Uterus (tissue), 4 donors: Measurements from ENCODE around the gene SLC9A7. TPM values are rescaled to one million over a fixed set of nuclear protein-coding genes. Genes with fewer than 3 reads are reported as not detected.
A peak's percentile ranks its signal among the peaks of the same experiment; 100 is the strongest.

Experiments used
- DNase-seq, 2 donors: peaks; one replicate each; pipeline ENCODE4 v3.0.0-alpha.2; 2019 to 2020
- H3K27ac ChIP-seq, 2 donors: fragments of 200-600 bp; sonication (generic); 1 replicate in 1 of 2; 2 replicates in 1 of 2; pipeline ENCODE4 v1.5.1; 2016 to 2018
- H3K27me3 ChIP-seq, 2 donors: fragments of 200-600 bp; sonication (generic); one replicate each; pipeline ENCODE4 v1.5.1; 2018 to 2019; ENCODE audit warnings: control low read depth in 1 of 2
- H3K36me3 ChIP-seq, 2 donors: fragments of 200-600 bp; sonication (generic); one replicate each; pipeline ENCODE4 v1.5.1; 2019; ENCODE audit warnings: control low read depth in 1 of 2
- H3K4me1 ChIP-seq, 2 donors: fragments of 200-600 bp; sonication (generic); one replicate each; pipeline ENCODE4 v1.5.1; 2018 to 2019; ENCODE audit warnings: control low read depth in 1 of 2
- H3K4me3 ChIP-seq, 2 donors: fragments of 200-600 bp; sonication (generic); 1 replicate in 1 of 2; 2 replicates in 1 of 2; pipeline ENCODE4 v1.5.1; 2018 to 2019; ENCODE audit warnings: mild to moderate bottlenecking in 1 of 2
- H3K9me3 ChIP-seq, 2 donors: fragments of 200-600 bp; sonication (generic); one replicate each; pipeline ENCODE4 v1.5.1; 2019; ENCODE audit warnings: control low read depth in 1 of 2
- CTCF ChIP-seq, 4 experiments: fragments of 200-600 bp in 2 of 4; fragments of 450-650 bp in 2 of 4; sonication (generic) in 2 of 4; IDR thresholded peaks; one replicate each; pipeline ENCODE4 v1.5.1; 2016 to 2019; ENCODE audit warnings: antibody characterized with exemption in 4 of 4, mild to moderate bottlenecking in 2 of 4, moderate library complexity in 1 of 4
- POLR2A ChIP-seq, 2 donors: fragments of 450-650 bp; IDR thresholded peaks; one replicate each; pipeline ENCODE4 v1.6.1; 2016; ENCODE audit warnings: antibody characterized with exemption in 2 of 2, mild to moderate bottlenecking in 1 of 2, moderate library complexity in 1 of 2
- intact Hi-C: fragments of 100-400 bp; cut with DNase I; formaldehyde crosslinking; loops from one replicate; pipeline ENCODE4 v1.15.1; 2023; ENCODE audit warnings: low total_unique reads
- total RNA-seq, 4 donors: library from RNA; depleted of rRNA in 3 of 4; stranded (reverse); fragments of >200 nt in 3 of 4; gene quantifications; one replicate each; pipeline versions ENCODE4 v1.1.0 to v1.2.4, GENCODE V29; 2014 to 2023
- donor health status: DM: yes; HTN: yes; CAD: no.

The SLC9A7 gene
- total RNA-seq, 4 donors from 2014 or later = 0.51 to 6.4 (median 3.3) TPM

GRCh38 chrX:46690818-46691217 is 68.1 kb downstream of the SLC9A7 start:
- H3K36me3 ChIP-seq = no peaks in the 10 kb centered on the region
- H3K27me3 ChIP-seq = no peaks in the 10 kb centered on the region
- H3K9me3 ChIP-seq = no peaks in the 10 kb centered on the region
- TF ChIP-seq CTCF (IDR thresholded peaks at IDR 0.05) (no peak), POLR2A (IDR thresholded peaks at IDR 0.05) (no peak)
- no peak overlapping the region for H3K4me3 ChIP-seq
- no peak for DNase-seq
- intact Hi-C loops = no loop called here
- no peak overlapping the region for H3K27ac ChIP-seq
- H3K4me1 ChIP-seq = no peaks in the 10 kb centered on the region

GRCh38 chrX:46687619-46688018 is 71.3 kb downstream of the SLC9A7 start:
- no peak overlapping the region for H3K27ac ChIP-seq
- intact Hi-C loops = no loop called here
- no peak overlapping the region for H3K4me3 ChIP-seq
- no peaks in the 10 kb centered on the region for H3K27me3 ChIP-seq
- no peaks in the 10 kb centered on the region for H3K36me3 ChIP-seq
- H3K9me3 ChIP-seq = no peaks in the 10 kb centered on the region
- DNase-seq = no peak
- TF ChIP-seq CTCF (IDR thresholded peaks at IDR 0.05) = no peak
- TF ChIP-seq POLR2A (IDR thresholded peaks at IDR 0.05) = no peak
- no peaks in the 10 kb centered on the region for H3K4me1 ChIP-seq

- H3K4me3 ChIP-seq = no peak overlapping the region
- no peaks in the 10 kb centered on the region for H3K9me3 ChIP-seq
- H3K27me3 ChIP-seq = no peaks in the 10 kb centered on the region
- TF ChIP-seq POLR2A (IDR thresholded peaks at IDR 0.05) (no peak), CTCF (IDR thresholded peaks at IDR 0.05) (peak; percentile 46 to 51 (median 49))
- H3K4me1 ChIP-seq = no peaks in the 10 kb centered on the region
- no peak overlapping the region for H3K27ac ChIP-seq
- DNase-seq = peak; percentile 13 to 17
- intact Hi-C loops = no loop called here
- H3K36me3 ChIP-seq = no peaks in the 10 kb centered on the region
Observed at GRCh38 chrX:46686003-46686645, 72.8 kb downstream of the SLC9A7 start.

GRCh38 chrX:46683048-46683447 is 75.9 kb downstream of the SLC9A7 start:
- intact Hi-C loops = no loop called here
- Histone ChIP-seq H3K36me3 (no peaks in the 10 kb centered on the region), H3K27ac (no peak overlapping the region), H3K4me1 (no peaks in the 10 kb centered on the region), H3K9me3 (no peaks in the 10 kb centered on the region), H3K27me3 (no peaks in the 10 kb centered on the region), H3K4me3 (no peak overlapping the region)
- TF ChIP-seq POLR2A (IDR thresholded peaks at IDR 0.05) (no peak), CTCF (IDR thresholded peaks at IDR 0.05) (no peak)
- DNase-seq = no peak

GRCh38 chrX:46681849-46682248 is 77.1 kb downstream of the SLC9A7 start:
- Histone ChIP-seq H3K36me3 (no peaks in the 10 kb centered on the region), H3K4me3 (no peak overlapping the region), H3K4me1 (no peaks in the 10 kb centered on the region), H3K9me3 (no peaks in the 10 kb centered on the region), H3K27me3 (no peaks in the 10 kb centered on the region), H3K27ac (no peak overlapping the region)
- intact Hi-C loops = no loop called here
- TF ChIP-seq POLR2A (IDR thresholded peaks at IDR 0.05) = no peak
- TF ChIP-seq CTCF (IDR thresholded peaks at IDR 0.05) = no peak
- no peak for DNase-seq
